WI38 (cell line): ENCODE data around the gene IL10RB.

Experiments
- H3K4me3 ChIP-seq: 2 replicates; pipeline ENCODE4 v1.5.1; 2011; ENCODE audit warnings: low read depth, mild to moderate bottlenecking, control low read depth, low read length
- TF ChIP-seq, protein P1 (sequence below): IDR thresholded peaks from 2 replicates; pipeline ENCODE4 v1.5.1; 2012; ENCODE audit warnings: low read depth, mild to moderate bottlenecking, control low read depth, low read length

IL10RB gene

GRCh38 chr21:33293811-33294216 lies 27.6 kb downstream of the IL10RB start:
- no peak overlapping the region for H3K4me3 ChIP-seq
- TF ChIP-seq, protein P1, sequence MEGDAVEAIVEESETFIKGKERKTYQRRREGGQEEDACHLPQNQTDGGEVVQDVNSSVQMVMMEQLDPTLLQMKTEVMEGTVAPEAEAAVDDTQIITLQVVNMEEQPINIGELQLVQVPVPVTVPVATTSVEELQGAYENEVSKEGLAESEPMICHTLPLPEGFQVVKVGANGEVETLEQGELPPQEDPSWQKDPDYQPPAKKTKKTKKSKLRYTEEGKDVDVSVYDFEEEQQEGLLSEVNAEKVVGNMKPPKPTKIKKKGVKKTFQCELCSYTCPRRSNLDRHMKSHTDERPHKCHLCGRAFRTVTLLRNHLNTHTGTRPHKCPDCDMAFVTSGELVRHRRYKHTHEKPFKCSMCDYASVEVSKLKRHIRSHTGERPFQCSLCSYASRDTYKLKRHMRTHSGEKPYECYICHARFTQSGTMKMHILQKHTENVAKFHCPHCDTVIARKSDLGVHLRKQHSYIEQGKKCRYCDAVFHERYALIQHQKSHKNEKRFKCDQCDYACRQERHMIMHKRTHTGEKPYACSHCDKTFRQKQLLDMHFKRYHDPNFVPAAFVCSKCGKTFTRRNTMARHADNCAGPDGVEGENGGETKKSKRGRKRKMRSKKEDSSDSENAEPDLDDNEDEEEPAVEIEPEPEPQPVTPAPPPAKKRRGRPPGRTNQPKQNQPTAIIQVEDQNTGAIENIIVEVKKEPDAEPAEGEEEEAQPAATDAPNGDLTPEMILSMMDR = no peak

- H3K4me3 ChIP-seq = no peak overlapping the region
- TF ChIP-seq, protein P1 = no peak
These were observed 30.0 kb downstream of the IL10RB start for GRCh38 chr21:33296156-33296555.

DNA sequence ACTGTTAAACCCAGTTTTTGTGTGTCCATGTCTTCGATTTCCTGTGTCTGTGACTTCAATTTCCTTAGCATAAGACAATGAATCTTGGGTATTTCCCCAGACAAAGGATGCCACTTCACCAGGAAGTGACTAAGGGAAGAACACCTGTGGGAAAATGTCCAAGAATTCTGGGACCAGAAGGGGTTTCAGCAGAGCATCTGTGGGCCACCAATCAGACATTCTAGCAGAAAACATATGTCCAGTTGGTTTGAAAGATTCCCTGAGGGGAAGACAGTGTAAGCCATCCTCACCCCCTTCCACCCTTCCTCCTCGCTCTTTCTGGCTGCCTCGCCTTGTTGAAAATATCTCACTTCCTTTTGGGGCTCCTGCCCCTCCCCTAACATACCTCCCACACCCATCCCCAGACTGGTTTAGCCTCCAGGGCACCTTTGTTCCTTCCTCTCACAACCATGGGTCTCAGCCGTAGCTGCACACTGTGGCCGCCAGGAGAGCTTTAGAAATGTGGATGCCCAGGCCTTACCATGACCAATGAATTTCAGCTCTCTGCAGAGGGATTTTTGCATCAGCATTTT lies 33.1 kb downstream of the IL10RB start:
- TF ChIP-seq, protein P1 = no peak
- no peak overlapping the region for H3K4me3 ChIP-seq

DNA sequence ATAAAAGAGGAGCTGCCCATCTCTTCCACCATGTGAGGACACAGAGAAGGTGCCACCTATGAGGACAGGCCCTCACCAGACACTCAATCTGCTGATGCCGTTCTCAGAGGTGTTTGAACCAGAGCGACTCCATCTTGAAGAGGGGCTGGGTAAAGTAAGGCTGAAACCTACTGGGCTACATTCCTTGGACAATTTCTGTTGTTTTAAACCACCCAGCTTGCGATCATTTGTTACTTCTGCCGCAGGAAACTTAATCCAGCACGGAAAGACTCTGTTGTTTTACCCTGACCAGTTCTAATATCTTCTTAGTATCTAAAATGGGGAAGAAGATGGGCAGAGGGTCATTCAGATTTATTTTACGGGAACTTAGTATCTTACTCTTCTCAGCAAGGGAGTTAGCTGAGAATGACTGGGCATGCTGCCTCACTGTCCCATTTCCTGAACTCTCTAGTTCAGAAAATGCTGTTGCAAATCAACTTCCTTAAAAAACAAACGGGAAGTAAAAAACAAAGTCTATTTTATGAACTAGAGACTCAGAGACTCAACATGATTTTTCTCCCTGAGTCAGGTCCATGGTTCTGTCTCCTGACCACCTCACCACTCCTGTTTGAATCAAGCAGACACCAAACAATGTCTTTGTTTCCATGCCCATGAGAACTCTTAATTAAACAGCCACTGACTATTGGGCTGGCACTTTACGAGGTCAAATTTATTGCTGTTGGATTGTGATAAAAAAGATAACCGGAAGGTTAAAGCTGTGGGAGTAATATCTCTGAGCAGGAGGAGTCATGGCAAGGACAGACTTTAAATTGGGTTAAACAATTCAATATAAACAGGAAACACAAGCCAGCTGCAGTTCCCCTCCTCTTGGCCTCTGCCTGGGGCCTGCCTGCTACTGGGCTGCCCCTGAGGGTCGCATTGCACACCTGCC lies 34.8 kb downstream of the IL10RB start:
- H3K4me3 ChIP-seq = no peak overlapping the region
- TF ChIP-seq, protein P1 = no peak

GRCh38 chr21:33301632-33302002 lies 35.5 kb downstream of the IL10RB start:
- TF ChIP-seq, protein P1 = no peak
- H3K4me3 ChIP-seq = no peak overlapping the region

- H3K4me3 ChIP-seq = no peak overlapping the region
- TF ChIP-seq, protein P1 = no peak
These were observed 35.9 kb downstream of the IL10RB start for GRCh38 chr21:33302055-33302454.

DNA sequence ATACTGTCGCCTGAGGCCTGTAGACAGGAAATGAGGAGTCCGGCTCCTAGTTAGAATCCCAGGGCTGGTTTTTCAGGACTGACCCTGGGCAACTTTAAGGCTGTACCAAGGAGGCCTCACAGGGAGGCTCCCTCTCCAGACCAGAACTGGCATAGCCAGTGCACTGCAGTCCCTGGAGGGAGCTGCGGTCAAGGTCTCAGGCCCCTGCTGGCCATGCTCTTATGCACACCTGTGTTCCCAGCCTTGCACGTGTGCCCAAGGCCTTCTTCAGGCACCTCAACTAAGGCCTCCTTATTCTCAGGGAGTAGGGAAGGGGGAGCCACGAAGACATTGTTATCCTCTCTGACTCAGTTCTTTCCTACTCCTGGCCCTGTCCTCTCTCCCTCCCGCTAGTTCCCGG lies 36.6 kb downstream of the IL10RB start:
- TF ChIP-seq, protein P1 = no peak
- no peak overlapping the region for H3K4me3 ChIP-seq
